T-helper 1 cell (primary cell): ENCODE data around the gene ARMC2.

Experiments
- DNase-seq, 5 donors: peaks; one replicate each; pipeline ENCODE4 v3.0.0-alpha.2; 2012 to 2020

The ARMC2 gene

GRCh38 chr6:108835218-108835850, 12.9 kb upstream of the ARMC2 start:
- peak; percentile 60 to 85 (median 76) for DNase-seq

GRCh38 chr6:108836061-108836460, 12.2 kb upstream of the ARMC2 start:
- DNase-seq: no peak

- peak in 1 of 5 donors; percentile 51 for DNase-seq
Observed at GRCh38 chr6:108837236-108837971, 10.8 kb upstream of the ARMC2 start.

GRCh38 chr6:108838101-108838717, 10.0 kb upstream of the ARMC2 start:
- DNase-seq: no peak

- DNase-seq: no peak
Observed at GRCh38 chr6:108839083-108839642, 9.1 kb upstream of the ARMC2 start.

- DNase-seq: no peak
Observed at GRCh38 chr6:108840919-108841318, 7.3 kb upstream of the ARMC2 start.

- DNase-seq: no peak
Observed at GRCh38 chr6:108841377-108841855, 6.8 kb upstream of the ARMC2 start.

- no peak for DNase-seq
Observed at GRCh38 chr6:108844135-108844534, 4.1 kb upstream of the ARMC2 start.

GRCh38 chr6:108845145-108845544, 3.1 kb upstream of the ARMC2 start:
- no peak for DNase-seq

GRCh38 chr6:108846101-108846500, 2.1 kb upstream of the ARMC2 start:
- no peak for DNase-seq

GRCh38 chr6:108846628-108847027, 1.6 kb upstream of the ARMC2 start:
- no peak for DNase-seq

- no peak for DNase-seq
Observed at GRCh38 chr6:108847738-108848115, 495 bp upstream of the ARMC2 start.

GRCh38 chr6:108850669-108851465, 2.6 kb downstream of the ARMC2 start:
- no peak for DNase-seq

- no peak for DNase-seq
Observed at GRCh38 chr6:108851756-108852155, 3.5 kb downstream of the ARMC2 start.

- DNase-seq: no peak
Observed at GRCh38 chr6:108853077-108853476, 4.9 kb downstream of the ARMC2 start.

GRCh38 chr6:108862479-108863191, 14.4 kb downstream of the ARMC2 start:
- DNase-seq: no peak

GRCh38 chr6:108865751-108866286, 17.6 kb downstream of the ARMC2 start:
- peak in 1 of 5 donors; percentile 72 for DNase-seq

GRCh38 chr6:108866798-108867197, 18.6 kb downstream of the ARMC2 start:
- DNase-seq: no peak

GRCh38 chr6:108868647-108869046, 20.4 kb downstream of the ARMC2 start:
- no peak for DNase-seq

GRCh38 chr6:108869876-108870275, 21.7 kb downstream of the ARMC2 start:
- DNase-seq: no peak

- no peak for DNase-seq
Observed at GRCh38 chr6:108870357-108870756, 22.1 kb downstream of the ARMC2 start.

- peak in 2 of 5 donors; percentile 18 to 30 for DNase-seq
Observed at GRCh38 chr6:108872141-108872557, 23.9 kb downstream of the ARMC2 start.
